Globus pallidus (tissue), 1 donor: Measurements from ENCODE around the gene EHHADH.
"Not testable (repeated sequence)": the region's sequence is repeated elsewhere in the genome, so short reads cannot be mapped to it uniquely, and the experiment has no call there.

ENCODE experiments used
- DNase-seq: peaks from one replicate; pipeline ENCODE4 v3.0.0-alpha.2; 2015; ENCODE audit warnings: low spot score

EHHADH gene

GRCh38 chr3:185253645-185254410 is at the start of gene EHHADH:
TSS of gene EHHADH (minus strand) at chr3:185254049. CDS start at chr3:185254022, 27 bp downstream.
- DNase-seq: peak; percentile 37

GRCh38 chr3:185299918-185300426 is 46.1 kb upstream of the EHHADH start:
- DNase-seq: not testable (repeated sequence)

- DNase-seq: no peak
Observed at GRCh38 chr3:185297867-185298266, 44.0 kb upstream of the EHHADH start.

GRCh38 chr3:185292238-185292637 is 38.4 kb upstream of the EHHADH start:
- DNase-seq: no peak

- DNase-seq: no peak
Observed at GRCh38 chr3:185290266-185290665, 36.4 kb upstream of the EHHADH start.

DNA sequence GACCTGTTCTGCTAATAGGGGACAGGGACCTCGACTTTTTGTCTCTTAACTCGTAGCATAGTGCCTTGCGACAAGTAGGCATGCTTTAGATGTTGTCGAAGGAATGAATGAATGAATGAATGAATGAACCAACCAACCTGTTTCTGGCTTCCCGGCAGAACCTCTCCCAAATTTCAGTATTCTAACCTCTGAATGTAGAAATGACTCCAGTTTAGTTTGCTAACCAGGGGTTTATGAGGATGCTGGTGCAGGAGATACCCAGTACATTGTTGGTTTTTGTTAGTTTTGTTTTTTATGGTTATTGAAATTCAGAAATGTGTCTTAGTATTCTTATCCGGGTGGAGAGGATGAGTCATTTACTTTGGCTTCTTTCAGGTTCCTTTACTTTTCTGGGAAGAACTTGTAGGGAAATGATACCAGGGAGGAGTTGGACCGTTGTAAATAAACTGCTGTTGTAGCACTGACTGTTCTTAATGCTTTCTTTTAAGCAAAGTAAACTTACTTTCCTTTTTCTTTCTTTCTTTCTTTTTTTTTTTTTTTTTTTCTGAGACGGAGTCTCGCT is 29.6 kb upstream of the EHHADH start:
- no peak for DNase-seq

DNA sequence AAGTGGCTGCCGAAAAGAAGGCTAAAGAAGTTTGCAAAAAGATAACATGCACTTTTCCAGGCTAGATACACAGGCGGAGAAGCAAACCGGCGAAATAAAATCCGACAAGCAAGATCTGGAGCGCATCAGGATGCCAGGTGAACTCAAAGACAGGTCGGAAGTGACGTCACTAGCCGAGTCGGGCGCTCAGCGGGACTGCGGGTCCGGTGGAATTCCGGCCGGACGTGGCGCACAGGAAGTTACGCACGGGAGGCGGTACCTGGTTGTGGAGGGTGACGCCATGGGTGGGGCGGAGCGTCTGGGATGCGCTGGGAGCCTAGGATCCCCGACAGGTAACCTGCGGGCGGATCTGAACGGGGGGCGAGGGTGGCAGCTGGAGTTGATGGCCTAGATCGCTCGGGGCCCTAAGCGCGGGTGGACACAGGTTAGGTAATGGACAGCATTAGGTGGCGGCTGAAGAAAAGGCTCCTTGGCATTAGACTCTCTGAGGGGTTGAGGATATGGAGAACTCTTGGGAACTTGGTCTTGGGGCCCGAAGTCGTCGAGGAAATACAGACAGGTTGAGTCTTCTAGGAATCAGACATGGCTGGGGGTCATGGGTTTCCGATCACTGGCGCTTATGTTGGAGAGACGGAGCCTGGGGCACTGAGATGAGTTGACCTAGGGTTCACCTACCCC is 29.0 kb upstream of the EHHADH start:
- DNase-seq: peak; percentile 94

GRCh38 chr3:185280572-185281365 is 26.9 kb upstream of the EHHADH start:
- no peak for DNase-seq

DNA sequence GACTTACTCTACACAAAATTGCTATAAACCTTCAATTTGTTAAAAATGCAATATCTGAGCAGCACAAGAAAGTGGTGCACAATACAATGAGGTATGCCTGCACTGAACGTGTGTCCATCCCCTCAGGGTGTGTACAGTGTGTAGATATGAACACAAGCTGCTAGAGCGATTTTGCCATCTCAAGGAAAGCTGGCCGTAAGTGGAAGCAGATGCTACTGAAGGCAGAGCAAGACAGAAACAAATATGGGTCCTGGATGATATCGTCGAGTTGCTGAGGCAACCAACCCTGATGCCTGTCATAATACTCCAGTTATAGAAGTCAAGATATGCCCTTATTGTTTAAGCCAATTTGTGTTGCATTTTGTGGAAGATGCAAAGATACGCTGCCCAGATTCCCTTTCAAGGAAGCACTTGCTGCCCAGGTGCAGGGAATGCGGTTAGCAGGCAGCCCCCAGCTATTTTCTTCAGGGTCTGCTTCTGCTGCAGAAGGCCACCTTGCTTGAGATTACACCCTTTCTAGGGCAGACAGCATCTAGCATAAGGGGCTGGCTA is 25.8 kb upstream of the EHHADH start:
- no peak for DNase-seq

GRCh38 chr3:185276415-185276814 is 22.6 kb upstream of the EHHADH start:
- no peak for DNase-seq

GRCh38 chr3:185272033-185272432 is 18.2 kb upstream of the EHHADH start:
- DNase-seq: no peak

DNA sequence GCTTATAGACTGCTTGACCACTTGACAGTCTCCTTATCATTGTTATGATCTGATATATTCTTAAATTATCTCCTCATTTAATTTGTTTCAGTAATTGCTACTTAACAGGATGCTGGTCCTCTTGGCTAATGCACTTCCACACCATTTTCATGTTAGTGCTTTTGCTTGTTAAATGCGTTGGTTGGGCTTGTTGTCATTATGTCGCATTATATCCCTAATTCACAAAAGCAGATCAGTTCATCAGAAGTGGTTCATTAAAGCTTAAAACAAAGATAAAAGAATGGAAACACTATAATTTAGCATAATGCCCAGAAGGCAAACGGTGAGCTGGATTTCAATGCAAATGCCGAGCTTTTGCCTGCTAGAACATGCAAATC is 17.1 kb upstream of the EHHADH start:
- no peak for DNase-seq

DNA sequence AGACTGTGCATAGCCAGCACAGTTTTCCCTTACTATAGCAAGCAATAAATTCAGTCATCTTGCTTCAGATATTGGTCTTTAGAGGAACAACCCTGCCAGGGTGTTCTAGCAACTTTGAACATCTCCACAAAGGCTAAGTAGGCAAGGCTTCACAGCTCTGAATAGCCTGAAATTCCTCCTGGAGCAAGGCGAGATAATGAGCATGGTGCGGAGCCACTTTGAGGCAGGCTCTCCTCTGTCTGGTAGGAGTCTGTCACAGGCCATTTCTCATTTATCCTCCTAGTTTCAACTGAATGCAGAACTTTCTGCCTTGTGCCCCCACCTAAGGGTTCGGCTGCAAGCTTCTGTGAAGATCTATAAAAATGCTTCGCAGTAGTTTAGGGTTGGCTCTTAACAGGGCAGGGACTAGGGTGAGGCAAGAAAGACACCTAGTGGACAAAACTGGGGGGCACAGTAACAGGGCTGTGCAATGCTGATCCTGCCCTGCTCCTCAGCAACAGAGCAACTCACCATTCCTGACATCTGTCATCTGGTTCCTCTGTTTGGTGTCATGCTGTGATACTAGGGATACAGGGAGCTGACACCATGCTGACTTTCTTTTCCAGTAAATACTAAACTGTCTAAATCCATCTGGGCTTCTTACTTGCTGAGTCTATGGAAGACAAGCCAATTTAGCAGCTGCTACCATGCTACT is 16.6 kb upstream of the EHHADH start:
- no peak for DNase-seq

DNA sequence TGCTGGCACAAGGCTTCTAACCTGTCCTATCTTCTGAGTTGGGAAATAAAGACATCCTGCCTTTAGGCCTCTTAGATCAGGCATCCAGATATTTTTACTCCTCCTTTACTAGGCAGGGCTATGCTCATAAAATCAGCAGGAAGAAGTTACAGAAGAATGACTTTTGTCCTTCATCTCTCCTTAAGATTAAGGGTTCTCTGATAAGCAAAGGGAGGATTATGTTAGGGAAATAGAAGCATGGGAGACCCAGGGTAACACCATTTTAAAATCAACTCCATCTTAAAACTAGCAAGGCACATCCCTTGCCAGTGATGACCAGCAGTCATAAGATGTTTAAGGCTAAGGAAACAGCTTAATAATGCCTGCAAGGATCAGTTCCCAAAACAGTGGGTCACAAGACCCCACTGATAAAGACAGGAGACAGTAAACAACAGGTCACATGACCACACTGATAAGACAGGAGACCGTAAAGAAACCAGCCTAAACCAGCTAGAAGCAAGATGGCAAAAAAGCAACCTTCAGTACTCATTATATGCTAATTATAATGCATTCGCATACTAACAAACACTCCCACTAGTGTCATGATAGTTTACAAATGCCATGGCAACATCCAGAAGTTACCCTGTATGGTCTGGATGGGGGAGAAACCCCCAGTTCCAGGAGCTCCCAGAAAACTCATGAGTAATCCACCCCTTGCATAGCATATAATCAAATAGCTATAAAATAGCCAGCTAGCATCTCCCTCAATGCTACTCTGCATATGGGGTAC is 14.5 kb upstream of the EHHADH start:
- no peak for DNase-seq

DNA sequence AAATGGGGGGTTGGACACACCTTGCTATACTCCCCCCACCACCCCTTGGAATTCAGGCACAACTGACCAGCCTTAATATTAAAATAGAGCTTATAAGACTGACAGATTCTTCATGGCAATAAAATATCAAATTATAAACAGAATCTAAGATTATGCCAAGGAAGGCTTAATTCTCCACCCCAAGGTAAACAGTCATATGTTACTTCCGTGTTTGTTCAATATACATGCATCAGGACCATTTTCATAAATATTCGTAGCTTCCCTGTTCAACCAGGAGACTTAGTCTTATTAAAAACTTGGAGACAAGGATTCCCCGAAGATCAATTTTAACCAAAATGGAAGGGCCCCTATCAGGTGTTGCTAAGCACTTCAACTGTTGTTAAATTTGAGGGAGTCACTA is 13.3 kb upstream of the EHHADH start:
- DNase-seq: no peak

- no peak for DNase-seq
Observed at GRCh38 chr3:185264849-185265553, 11.2 kb upstream of the EHHADH start.

GRCh38 chr3:185263423-185263822 is 9.6 kb upstream of the EHHADH start:
- DNase-seq: no peak

- no peak for DNase-seq
Observed at GRCh38 chr3:185257334-185257733, 3.5 kb upstream of the EHHADH start.

- no peak for DNase-seq
Observed at GRCh38 chr3:185254799-185255198, 950 bp upstream of the EHHADH start.

DNA sequence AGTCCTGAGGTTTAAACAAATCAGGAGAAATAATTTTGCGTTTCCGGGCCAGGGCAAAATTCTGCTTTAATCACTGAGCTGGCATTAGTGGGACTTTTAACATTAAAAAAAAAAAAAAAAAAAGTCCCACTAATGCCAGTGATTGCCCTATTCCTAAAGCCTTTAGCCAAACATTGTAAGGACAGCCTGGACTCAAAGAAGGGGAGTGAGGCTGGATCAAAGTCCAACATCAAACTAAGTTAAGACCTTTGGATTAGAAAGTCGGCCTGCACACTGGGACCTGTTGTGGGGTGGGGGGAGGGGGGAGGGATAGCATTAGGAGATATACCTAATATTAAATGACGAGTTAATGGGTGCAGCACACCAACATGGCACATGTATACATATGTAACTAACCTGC is 716 bp downstream of the EHHADH start:
- not testable (repeated sequence) for DNase-seq
